Measurements from ENCODE around the gene PIGC. TPM values are rescaled to one million over a fixed set of nuclear protein-coding genes. Genes with fewer than 3 reads are reported as not detected.

Gene PIGC
- total RNA-seq, 1 donor from 2014 or later = 28.6 TPM

DNA sequence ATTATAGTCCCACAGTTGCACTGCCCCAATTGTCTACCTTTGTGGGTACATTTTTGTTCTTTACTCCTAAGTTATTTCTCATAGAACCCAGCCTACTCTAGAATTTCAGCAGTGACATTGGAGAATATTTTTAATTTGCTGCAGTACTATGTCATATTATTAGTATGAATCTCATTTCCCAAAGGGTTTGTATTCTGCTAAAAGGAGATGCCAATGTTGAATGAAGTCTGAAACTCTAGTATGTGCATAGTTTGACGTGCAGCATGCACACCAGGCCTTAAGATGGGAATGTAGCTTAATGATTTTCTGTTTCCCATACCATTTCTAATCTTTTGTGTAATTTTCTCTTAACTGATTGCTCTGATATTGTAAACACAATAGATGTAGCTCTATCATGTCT is 33.8 kb downstream of the PIGC start:
- H3K4me1 Mint-ChIP-seq (ENCODE audit: low read depth) = no peaks in the 10 kb centered on the region
- no peaks in the 10 kb centered on the region for H3K27me3 Mint-ChIP-seq
- no peak overlapping the region for H3K27ac Mint-ChIP-seq
- TF ChIP-seq, protein P1, sequence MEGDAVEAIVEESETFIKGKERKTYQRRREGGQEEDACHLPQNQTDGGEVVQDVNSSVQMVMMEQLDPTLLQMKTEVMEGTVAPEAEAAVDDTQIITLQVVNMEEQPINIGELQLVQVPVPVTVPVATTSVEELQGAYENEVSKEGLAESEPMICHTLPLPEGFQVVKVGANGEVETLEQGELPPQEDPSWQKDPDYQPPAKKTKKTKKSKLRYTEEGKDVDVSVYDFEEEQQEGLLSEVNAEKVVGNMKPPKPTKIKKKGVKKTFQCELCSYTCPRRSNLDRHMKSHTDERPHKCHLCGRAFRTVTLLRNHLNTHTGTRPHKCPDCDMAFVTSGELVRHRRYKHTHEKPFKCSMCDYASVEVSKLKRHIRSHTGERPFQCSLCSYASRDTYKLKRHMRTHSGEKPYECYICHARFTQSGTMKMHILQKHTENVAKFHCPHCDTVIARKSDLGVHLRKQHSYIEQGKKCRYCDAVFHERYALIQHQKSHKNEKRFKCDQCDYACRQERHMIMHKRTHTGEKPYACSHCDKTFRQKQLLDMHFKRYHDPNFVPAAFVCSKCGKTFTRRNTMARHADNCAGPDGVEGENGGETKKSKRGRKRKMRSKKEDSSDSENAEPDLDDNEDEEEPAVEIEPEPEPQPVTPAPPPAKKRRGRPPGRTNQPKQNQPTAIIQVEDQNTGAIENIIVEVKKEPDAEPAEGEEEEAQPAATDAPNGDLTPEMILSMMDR (IDR thresholded peaks at IDR 0.05; ENCODE audit: unreplicated experiment) = no peak
- H3K36me3 Mint-ChIP-seq (ENCODE audit: insufficient read depth) = peaks cover 3% of the 10 kb centered on the region
- no peaks in the 10 kb centered on the region for H3K9me3 Mint-ChIP-seq (ENCODE audit: low read depth)
- no peak for DNase-seq (ENCODE audit: low spot score, unreplicated experiment)
- H3K4me3 Mint-ChIP-seq (ENCODE audit: low read depth) = no peak overlapping the region

DNA sequence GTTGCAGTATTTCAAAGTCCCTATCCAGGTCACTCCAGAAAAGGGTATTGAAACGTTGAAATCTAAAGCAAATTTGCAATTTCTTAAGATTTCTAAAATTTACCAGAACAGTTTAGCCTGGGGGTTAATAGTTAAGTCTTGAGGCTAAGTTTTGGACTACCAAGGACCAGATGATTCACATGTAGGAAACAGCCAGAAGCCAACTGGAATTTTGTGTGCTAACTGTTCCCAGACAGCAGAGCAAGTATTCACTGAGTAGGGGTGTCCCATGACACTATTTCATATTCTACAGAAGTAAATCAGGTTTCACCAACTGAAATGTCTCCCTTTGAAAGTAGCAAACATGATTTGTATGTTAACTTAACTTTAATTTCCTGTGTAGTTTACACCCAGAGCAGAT is 34.9 kb downstream of the PIGC start:
- no peak overlapping the region for H3K4me3 Mint-ChIP-seq (ENCODE audit: low read depth)
- H3K27me3 Mint-ChIP-seq = no peaks in the 10 kb centered on the region
- no peak overlapping the region for H3K27ac Mint-ChIP-seq
- no peak for DNase-seq (ENCODE audit: low spot score, unreplicated experiment)
- no peaks in the 10 kb centered on the region for H3K4me1 Mint-ChIP-seq (ENCODE audit: low read depth)
- peaks cover 3% of the 10 kb centered on the region for H3K36me3 Mint-ChIP-seq (ENCODE audit: insufficient read depth)
- TF ChIP-seq, protein P1 (IDR thresholded peaks at IDR 0.05; ENCODE audit: unreplicated experiment) = no peak
- H3K9me3 Mint-ChIP-seq (ENCODE audit: low read depth) = no peaks in the 10 kb centered on the region

DNA sequence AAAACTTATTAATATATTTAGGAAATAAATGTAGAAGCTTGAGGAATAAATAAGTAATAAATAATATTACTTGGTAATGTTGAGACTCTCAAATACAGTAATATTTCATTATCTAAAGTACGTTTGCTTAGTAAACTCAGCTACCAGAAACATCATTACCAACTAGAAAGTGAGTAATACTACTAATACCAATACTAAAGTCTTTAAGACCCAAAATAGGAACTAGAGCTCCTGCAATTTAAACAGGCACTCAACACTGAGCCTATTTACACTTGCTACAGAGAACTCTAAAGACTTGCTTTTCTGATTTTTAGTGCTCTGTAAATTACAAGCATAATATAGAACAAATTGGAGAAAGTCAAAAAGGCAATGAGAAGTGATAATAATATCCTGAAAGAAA is 36.9 kb downstream of the PIGC start:
- no peak overlapping the region for H3K27ac Mint-ChIP-seq
- H3K4me1 Mint-ChIP-seq (ENCODE audit: low read depth) = peaks cover 4% of the 10 kb centered on the region
- no peaks in the 10 kb centered on the region for H3K9me3 Mint-ChIP-seq (ENCODE audit: low read depth)
- no peaks in the 10 kb centered on the region for H3K27me3 Mint-ChIP-seq
- DNase-seq (ENCODE audit: low spot score, unreplicated experiment) = no peak
- no peaks in the 10 kb centered on the region for H3K36me3 Mint-ChIP-seq (ENCODE audit: insufficient read depth)
- H3K4me3 Mint-ChIP-seq (ENCODE audit: low read depth) = no peak overlapping the region
- TF ChIP-seq, protein P1 (IDR thresholded peaks at IDR 0.05; ENCODE audit: unreplicated experiment) = no peak

DNA sequence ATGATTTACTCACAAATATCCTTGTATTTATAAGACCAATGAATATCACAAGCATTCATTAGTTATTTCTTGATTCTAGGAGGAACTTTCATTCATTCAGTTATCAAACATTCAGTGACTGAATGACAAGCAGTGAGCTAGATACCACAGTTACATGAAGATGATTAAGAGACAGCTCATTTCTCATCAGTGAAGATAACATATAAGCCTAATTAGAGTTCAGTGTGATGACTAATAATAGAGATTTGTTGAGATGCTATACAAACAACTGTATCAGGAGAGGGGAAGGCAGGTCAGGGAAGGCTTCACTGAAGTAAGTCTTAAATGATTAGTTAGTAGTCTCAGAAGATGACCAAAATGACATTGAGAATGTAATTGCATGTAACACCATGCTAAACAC is 38.0 kb downstream of the PIGC start:
- Mint-ChIP-seq H3K36me3 (ENCODE audit: insufficient read depth) (no peaks in the 10 kb centered on the region), H3K4me3 (ENCODE audit: low read depth) (no peak overlapping the region), H3K9me3 (ENCODE audit: low read depth) (no peaks in the 10 kb centered on the region), H3K27me3 (no peaks in the 10 kb centered on the region), H3K27ac (no peak overlapping the region), H3K4me1 (ENCODE audit: low read depth) (peaks cover 4% of the 10 kb centered on the region)
- TF ChIP-seq, protein P1 (IDR thresholded peaks at IDR 0.05; ENCODE audit: unreplicated experiment) = no peak
- no peak for DNase-seq (ENCODE audit: low spot score, unreplicated experiment)

DNA sequence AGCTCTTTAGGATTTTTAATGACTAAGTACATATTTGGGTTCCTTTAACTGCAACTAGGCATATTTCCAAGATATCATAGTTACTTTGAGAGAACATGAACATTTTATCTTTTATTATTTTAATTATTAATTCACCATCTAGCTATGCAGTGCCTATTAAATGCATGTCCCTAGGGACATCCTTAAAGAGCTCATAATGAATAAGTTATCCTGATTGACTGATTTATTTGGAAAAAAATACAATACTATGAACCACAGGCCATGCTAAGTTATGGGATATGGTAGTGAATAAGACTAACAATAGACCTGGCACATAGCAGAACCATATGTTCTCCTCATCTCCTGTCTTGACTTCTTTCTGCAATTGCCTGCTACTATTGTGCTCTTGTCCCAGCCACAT is 39.7 kb downstream of the PIGC start:
- Mint-ChIP-seq H3K9me3 (ENCODE audit: low read depth) (no peaks in the 10 kb centered on the region), H3K4me1 (ENCODE audit: low read depth) (peaks cover 15% of the 10 kb centered on the region), H3K36me3 (ENCODE audit: insufficient read depth) (no peaks in the 10 kb centered on the region), H3K27me3 (no peaks in the 10 kb centered on the region), H3K4me3 (ENCODE audit: low read depth) (no peak overlapping the region), H3K27ac (no peak overlapping the region)
- TF ChIP-seq, protein P1 (IDR thresholded peaks at IDR 0.05; ENCODE audit: unreplicated experiment) = no peak
- no peak for DNase-seq (ENCODE audit: low spot score, unreplicated experiment)
